Neural progenitor cell (in vitro differentiated cells): ENCODE measurements around the gene GFPT2. TPM values are rescaled to one million over a fixed set of nuclear protein-coding genes. Genes with fewer than 3 reads are reported as not detected.

Experiments
- DNase-seq: peaks from one replicate; pipeline ENCODE4 v3.0.0-alpha.2; 2016; ENCODE audit warnings: low spot score
- H2AFZ ChIP-seq: fragments of 200-600 bp; sonication (generic); replicated peaks from 2 replicates; pipeline ENCODE4 v1.6.1; 2016; ENCODE audit warnings: antibody characterized with exemption
- H3F3A ChIP-seq: fragments of 200-600 bp; sonication (generic); 2 replicates; pipeline ENCODE4 v1.6.1; 2016; ENCODE audit warnings: antibody characterized with exemption, low read depth
- H3K27ac ChIP-seq: fragments of 200-600 bp; sonication (generic); 2 replicates; pipeline ENCODE4 v1.5.1; 2016; ENCODE audit warnings: mild to moderate bottlenecking
- H3K27me3 ChIP-seq: fragments of 200-600 bp; sonication (generic); 2 replicates; pipeline ENCODE4 v1.6.1; 2016; ENCODE audit warnings: mild to moderate bottlenecking, moderate library complexity
- H3K36me3 ChIP-seq: fragments of 200-600 bp; sonication (generic); 2 replicates; pipeline ENCODE4 v1.5.1; 2016
- H3K4me1 ChIP-seq: fragments of 200-600 bp; sonication (generic); 2 replicates; pipeline ENCODE4 v1.6.1; 2016; ENCODE audit warnings: mixed run types
- H3K4me2 ChIP-seq: fragments of 200-600 bp; sonication (generic); 2 replicates; pipeline ENCODE4 v1.6.1; 2016
- H3K4me3 ChIP-seq: fragments of 200-600 bp; sonication (generic); 2 replicates; pipeline ENCODE4 v1.5.1; 2016
- H3K79me2 ChIP-seq: fragments of 200-600 bp; sonication (generic); 2 replicates; pipeline ENCODE4 v1.6.1; 2016; ENCODE audit warnings: low read depth
- H3K9ac ChIP-seq: fragments of 200-600 bp; sonication (generic); 2 replicates; pipeline ENCODE4 v1.6.1; 2016
- H3K9me3 ChIP-seq: fragments of 200-600 bp; sonication (generic); 2 replicates; pipeline ENCODE4 v1.5.1; 2016; ENCODE audit warnings: low read depth
- H4K20me1 ChIP-seq: fragments of 200-600 bp; sonication (generic); 2 replicates; pipeline ENCODE4 v1.6.1; 2016; ENCODE audit warnings: low read depth
- H3K27ac Mint-ChIP-seq: 3 replicates; pipeline ENCODE4 v1.8.0; 2021; ENCODE audit warnings: mixed read lengths
- H3K27me3 Mint-ChIP-seq: 2 replicates; pipeline ENCODE4 v1.8.0; 2022; ENCODE audit warnings: low read depth, mild to moderate bottlenecking, inconsistent platforms, moderate library complexity, mixed read lengths; ENCODE audit not compliant: insufficient read depth
- H3K36me3 Mint-ChIP-seq: 3 replicates; pipeline ENCODE4 v1.8.0; 2021; ENCODE audit warnings: mixed read lengths
- H3K4me1 Mint-ChIP-seq: 3 replicates; pipeline ENCODE4 v1.8.0; 2021; ENCODE audit warnings: mixed read lengths
- H3K4me3 Mint-ChIP-seq: 3 replicates; pipeline ENCODE4 v1.8.0; 2021; ENCODE audit warnings: mild to moderate bottlenecking, moderate library complexity, mixed read lengths
- H3K9me3 Mint-ChIP-seq: 3 replicates; pipeline ENCODE4 v1.8.0; 2020; ENCODE audit warnings: mixed read lengths
- EZH2 ChIP-seq: fragments of 200-600 bp; sonication (generic); IDR thresholded peaks from 2 replicates; pipeline ENCODE4 v1.6.1; 2017; ENCODE audit warnings: antibody characterized with exemption, mild to moderate bottlenecking, moderate library complexity
- EZH2phosphoT487 ChIP-seq: fragments of 200-600 bp; sonication (generic); IDR thresholded peaks from 2 replicates; pipeline ENCODE4 v1.6.1; 2017; ENCODE audit warnings: antibody characterized with exemption
- total RNA-seq: library from RNA; depleted of rRNA; stranded (reverse); fragments of >200 nt; gene quantifications from 2 replicates; pipeline ENCODE4 v1.2.3, GENCODE V29; 2015; ENCODE audit warnings: low replicate concordance
- TF ChIP-seq, protein P1 (sequence below): fragments of 200-600 bp; sonication (generic); IDR thresholded peaks from 2 replicates; pipeline ENCODE4 v1.5.1; 2017; ENCODE audit warnings: antibody characterized with exemption, mild to moderate bottlenecking

Gene GFPT2
- total RNA-seq, 1 donor from 2014 or later, result 18.9 TPM

DNA sequence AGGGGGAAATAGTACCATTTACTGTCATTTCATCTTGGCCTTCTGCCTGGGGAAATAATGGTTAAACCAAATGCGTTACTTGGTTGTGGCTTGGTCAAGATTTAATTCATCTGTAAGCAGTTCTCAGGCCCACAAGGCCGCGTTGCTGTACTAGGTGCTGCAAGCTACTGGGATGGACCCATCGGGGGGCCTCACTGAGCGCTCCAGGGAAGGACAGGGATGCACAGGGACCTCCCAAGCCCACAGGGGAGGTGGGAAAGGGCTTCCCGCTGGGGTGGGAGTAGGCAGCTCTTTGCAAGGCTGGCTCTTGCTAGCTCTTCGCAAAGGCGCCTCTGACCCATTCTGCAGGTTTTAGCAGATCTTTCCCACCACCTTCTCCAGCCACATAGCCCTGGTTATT lies 8.0 kb downstream of the GFPT2 start:
- Histone ChIP-seq H3K9me3 (no peaks in the 10 kb centered on the region), H3K4me2 (no peak overlapping the region), H3K27me3 (no peaks in the 10 kb centered on the region), H3K4me3 (no peak overlapping the region), H3K9ac (no peak overlapping the region), H3K36me3 (no peaks in the 10 kb centered on the region), H3K79me2 (peaks cover 50% of the 10 kb centered on the region), H3K27ac (no peak overlapping the region), H2AFZ (no peak overlapping the region), H3K4me1 (peaks cover 14% of the 10 kb centered on the region), H3F3A (peaks cover 15% of the 10 kb centered on the region), H4K20me1 (peaks cover 23% of the 10 kb centered on the region)
- no peaks in the 10 kb centered on the region for H3K9me3 Mint-ChIP-seq
- peaks cover 32% of the 10 kb centered on the region for H3K4me1 Mint-ChIP-seq
- TF ChIP-seq EZH2phosphoT487 (no peak), EZH2 (no peak)
- TF ChIP-seq, protein P1, sequence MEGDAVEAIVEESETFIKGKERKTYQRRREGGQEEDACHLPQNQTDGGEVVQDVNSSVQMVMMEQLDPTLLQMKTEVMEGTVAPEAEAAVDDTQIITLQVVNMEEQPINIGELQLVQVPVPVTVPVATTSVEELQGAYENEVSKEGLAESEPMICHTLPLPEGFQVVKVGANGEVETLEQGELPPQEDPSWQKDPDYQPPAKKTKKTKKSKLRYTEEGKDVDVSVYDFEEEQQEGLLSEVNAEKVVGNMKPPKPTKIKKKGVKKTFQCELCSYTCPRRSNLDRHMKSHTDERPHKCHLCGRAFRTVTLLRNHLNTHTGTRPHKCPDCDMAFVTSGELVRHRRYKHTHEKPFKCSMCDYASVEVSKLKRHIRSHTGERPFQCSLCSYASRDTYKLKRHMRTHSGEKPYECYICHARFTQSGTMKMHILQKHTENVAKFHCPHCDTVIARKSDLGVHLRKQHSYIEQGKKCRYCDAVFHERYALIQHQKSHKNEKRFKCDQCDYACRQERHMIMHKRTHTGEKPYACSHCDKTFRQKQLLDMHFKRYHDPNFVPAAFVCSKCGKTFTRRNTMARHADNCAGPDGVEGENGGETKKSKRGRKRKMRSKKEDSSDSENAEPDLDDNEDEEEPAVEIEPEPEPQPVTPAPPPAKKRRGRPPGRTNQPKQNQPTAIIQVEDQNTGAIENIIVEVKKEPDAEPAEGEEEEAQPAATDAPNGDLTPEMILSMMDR, result no peak
- H3K4me3 Mint-ChIP-seq, result no peak overlapping the region
- no peak for DNase-seq
- no peak overlapping the region for H3K27ac Mint-ChIP-seq
- H3K27me3 Mint-ChIP-seq, result peaks cover 2% of the 10 kb centered on the region
- H3K36me3 Mint-ChIP-seq, result no peaks in the 10 kb centered on the region

GRCh38 chr5:180344696-180344999 lies 8.5 kb downstream of the GFPT2 start:
- Mint-ChIP-seq H3K4me1 (peaks cover 30% of the 10 kb centered on the region), H3K9me3 (no peaks in the 10 kb centered on the region), H3K27me3 (peaks cover 2% of the 10 kb centered on the region), H3K36me3 (no peaks in the 10 kb centered on the region), H3K4me3 (no peak overlapping the region), H3K27ac (no peak overlapping the region)
- Histone ChIP-seq H3K27ac (no peak overlapping the region), H2AFZ (no peak overlapping the region), H3K4me3 (no peak overlapping the region), H3K36me3 (no peaks in the 10 kb centered on the region), H3K9ac (no peak overlapping the region), H4K20me1 (peaks cover 23% of the 10 kb centered on the region), H3K27me3 (no peaks in the 10 kb centered on the region), H3K79me2 (peaks cover 45% of the 10 kb centered on the region), H3K9me3 (no peaks in the 10 kb centered on the region), H3K4me2 (no peak overlapping the region), H3F3A (peaks cover 15% of the 10 kb centered on the region), H3K4me1 (peaks cover 14% of the 10 kb centered on the region)
- TF ChIP-seq EZH2phosphoT487 (no peak), EZH2 (no peak)
- TF ChIP-seq, protein P1, result no peak
- no peak for DNase-seq

- no peaks in the 10 kb centered on the region for H3K36me3 Mint-ChIP-seq
- H3K27me3 Mint-ChIP-seq, result peaks cover 2% of the 10 kb centered on the region
- H3K9me3 Mint-ChIP-seq, result no peaks in the 10 kb centered on the region
- H3K9me3 ChIP-seq, result no peaks in the 10 kb centered on the region
- peak; percentile 49 for DNase-seq
- H3K27ac Mint-ChIP-seq, result no peak overlapping the region
- H3K9ac ChIP-seq, result no peak overlapping the region
- H3F3A ChIP-seq, result peaks cover 15% of the 10 kb centered on the region
- peak overlapping the region; percentile 11 for H3K4me3 Mint-ChIP-seq
- H2AFZ ChIP-seq, result no peak overlapping the region
- H3K4me2 ChIP-seq, result peak overlapping the region; percentile 68
- peaks cover 39% of the 10 kb centered on the region for H3K79me2 ChIP-seq
- H3K36me3 ChIP-seq, result no peaks in the 10 kb centered on the region
- H4K20me1 ChIP-seq, result peaks cover 23% of the 10 kb centered on the region
- no peak overlapping the region for H3K27ac ChIP-seq
- no peaks in the 10 kb centered on the region for H3K27me3 ChIP-seq
- H3K4me3 ChIP-seq, result peak overlapping the region; percentile 32
- peaks cover 30% of the 10 kb centered on the region for H3K4me1 Mint-ChIP-seq
- TF ChIP-seq EZH2, result no peak
- no peak for TF ChIP-seq EZH2phosphoT487
- peaks cover 14% of the 10 kb centered on the region for H3K4me1 ChIP-seq
These were observed 9.1 kb downstream of the GFPT2 start for GRCh38 chr5:180343831-180344695.
